ENCODE data around the gene PTPN21.

GRCh38 chr14:88505621-88506020, 49.2 kb downstream of the PTPN21 start:
- TF ChIP-seq POLR2AphosphoS5 (IDR thresholded peaks at IDR 0.05; ENCODE audit: low read depth, low read length) (no peak), POLR2A (IDR thresholded peaks at IDR 0.05; ENCODE audit: low read depth, low read length) (no peak), TAF1 (IDR thresholded peaks at IDR 0.05; ENCODE audit: low read depth, low read length) (no peak), POU2F2 (IDR thresholded peaks at IDR 0.05; ENCODE audit: low read depth, low read length) (no peak), SPI1 (IDR thresholded peaks at IDR 0.05; ENCODE audit: low read depth, low read length) (no peak)
